SK-N-SH (cell line): Measurements from ENCODE around the gene PROSER3.

Experiments used
- EZH2phosphoT487 ChIP-seq: fragments of 200-600 bp; sonication (generic); IDR thresholded peaks from 2 replicates; pipeline ENCODE4 v1.6.1; 2017; ENCODE audit warnings: low read depth, mixed run types, mild to moderate bottlenecking, antibody characterized with exemption, moderate library complexity, borderline replicate concordance
- GATA2 ChIP-seq: sonication (generic); formaldehyde crosslinking; IDR thresholded peaks from 2 replicates; pipeline ENCODE4 v1.5.0; 2020; ENCODE audit warnings: mild to moderate bottlenecking, missing genetic modification reagents
- PBX3 ChIP-seq: IDR thresholded peaks from 2 replicates; pipeline ENCODE4; 2012
- REST ChIP-seq: IDR thresholded peaks from 2 replicates; pipeline ENCODE4 v1.6.1; 2012; ENCODE audit warnings: mild to moderate bottlenecking, low read depth, low read length, moderate library complexity
- TAF1 ChIP-seq: IDR thresholded peaks from 2 replicates; pipeline ENCODE4 v1.6.1; 2012; ENCODE audit warnings: low read depth, mild to moderate bottlenecking, low read length, moderate library complexity, borderline replicate concordance
- YY1 ChIP-seq: IDR thresholded peaks from 2 replicates; pipeline ENCODE4 v1.4.0; 2012; ENCODE audit warnings: low read depth, mild to moderate bottlenecking
- TF ChIP-seq, protein P1 (sequence below): fragments of 200-600 bp; sonication (generic); IDR thresholded peaks from 2 replicates; pipeline ENCODE4 v1.6.1; 2017; ENCODE audit warnings: antibody characterized with exemption, mild to moderate bottlenecking, moderate library complexity
- TF ChIP-seq, protein P2 (sequence below): IDR thresholded peaks from 2 replicates; pipeline ENCODE4 v1.4.0; 2012; ENCODE audit warnings: low read depth

- TF ChIP-seq EZH2phosphoT487 (no peak), PBX3 (peak; percentile 99), TAF1 (peak; percentile 41; the same call in 1 of the 2 replicates), REST (no peak), GATA2 (CRISPR knock-in tag) (no peak), YY1 (peak; percentile 80)
- TF ChIP-seq, protein P1, sequence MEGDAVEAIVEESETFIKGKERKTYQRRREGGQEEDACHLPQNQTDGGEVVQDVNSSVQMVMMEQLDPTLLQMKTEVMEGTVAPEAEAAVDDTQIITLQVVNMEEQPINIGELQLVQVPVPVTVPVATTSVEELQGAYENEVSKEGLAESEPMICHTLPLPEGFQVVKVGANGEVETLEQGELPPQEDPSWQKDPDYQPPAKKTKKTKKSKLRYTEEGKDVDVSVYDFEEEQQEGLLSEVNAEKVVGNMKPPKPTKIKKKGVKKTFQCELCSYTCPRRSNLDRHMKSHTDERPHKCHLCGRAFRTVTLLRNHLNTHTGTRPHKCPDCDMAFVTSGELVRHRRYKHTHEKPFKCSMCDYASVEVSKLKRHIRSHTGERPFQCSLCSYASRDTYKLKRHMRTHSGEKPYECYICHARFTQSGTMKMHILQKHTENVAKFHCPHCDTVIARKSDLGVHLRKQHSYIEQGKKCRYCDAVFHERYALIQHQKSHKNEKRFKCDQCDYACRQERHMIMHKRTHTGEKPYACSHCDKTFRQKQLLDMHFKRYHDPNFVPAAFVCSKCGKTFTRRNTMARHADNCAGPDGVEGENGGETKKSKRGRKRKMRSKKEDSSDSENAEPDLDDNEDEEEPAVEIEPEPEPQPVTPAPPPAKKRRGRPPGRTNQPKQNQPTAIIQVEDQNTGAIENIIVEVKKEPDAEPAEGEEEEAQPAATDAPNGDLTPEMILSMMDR: no peak
- TF ChIP-seq, protein P2, sequence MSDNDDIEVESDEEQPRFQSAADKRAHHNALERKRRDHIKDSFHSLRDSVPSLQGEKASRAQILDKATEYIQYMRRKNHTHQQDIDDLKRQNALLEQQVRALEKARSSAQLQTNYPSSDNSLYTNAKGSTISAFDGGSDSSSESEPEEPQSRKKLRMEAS: 0 out of 2 replicates have a peak, but pooled peaks have one; percentile 9
Measured at GRCh38 chr19:35757749-35758608, at the start of gene PROSER3.
